ENCODE measurements around the gene ZC3H4. TPM values are rescaled to one million over a fixed set of nuclear protein-coding genes. Genes with fewer than 3 reads are reported as not detected.
A peak's percentile ranks its signal among the peaks of the same experiment; 100 is the strongest.

ZC3H4 gene
- 10 to 100 TPM; 35.3 to 49.1 TPM for total RNA-seq

- DNase-seq (ENCODE audit: low spot score), result peak; percentile 99
- Histone ChIP-seq H3K9me3 (no peaks in the 10 kb centered on the region), H3K36me3 (no peaks in the 10 kb centered on the region), H3K4me1 (replicated peaks) (no peaks in the 10 kb centered on the region), H3K27ac (peak within 1 kb of the TSS; percentile 100), H3K4me3 (peak within 1 kb of the TSS; percentile 79 to 95), H3K27me3 (replicated peaks; ENCODE audit: insufficient read depth) (no peaks in the 10 kb centered on the region)
- WGBS, result under 1% methylated on average over 59 of the region's 59 CpGs
- intact Hi-C loops (cut with DNase I), result no loop called here
- TF ChIP-seq, protein P1, sequence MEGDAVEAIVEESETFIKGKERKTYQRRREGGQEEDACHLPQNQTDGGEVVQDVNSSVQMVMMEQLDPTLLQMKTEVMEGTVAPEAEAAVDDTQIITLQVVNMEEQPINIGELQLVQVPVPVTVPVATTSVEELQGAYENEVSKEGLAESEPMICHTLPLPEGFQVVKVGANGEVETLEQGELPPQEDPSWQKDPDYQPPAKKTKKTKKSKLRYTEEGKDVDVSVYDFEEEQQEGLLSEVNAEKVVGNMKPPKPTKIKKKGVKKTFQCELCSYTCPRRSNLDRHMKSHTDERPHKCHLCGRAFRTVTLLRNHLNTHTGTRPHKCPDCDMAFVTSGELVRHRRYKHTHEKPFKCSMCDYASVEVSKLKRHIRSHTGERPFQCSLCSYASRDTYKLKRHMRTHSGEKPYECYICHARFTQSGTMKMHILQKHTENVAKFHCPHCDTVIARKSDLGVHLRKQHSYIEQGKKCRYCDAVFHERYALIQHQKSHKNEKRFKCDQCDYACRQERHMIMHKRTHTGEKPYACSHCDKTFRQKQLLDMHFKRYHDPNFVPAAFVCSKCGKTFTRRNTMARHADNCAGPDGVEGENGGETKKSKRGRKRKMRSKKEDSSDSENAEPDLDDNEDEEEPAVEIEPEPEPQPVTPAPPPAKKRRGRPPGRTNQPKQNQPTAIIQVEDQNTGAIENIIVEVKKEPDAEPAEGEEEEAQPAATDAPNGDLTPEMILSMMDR (IDR thresholded peaks at IDR 0.05), result peak in 1 of 4 experiments; percentile 1
- TF ChIP-seq POLR2AphosphoS5 (IDR thresholded peaks at IDR 0.05), result peak; percentile 98
- TF ChIP-seq POLR2A (IDR thresholded peaks at IDR 0.05), result peak; percentile 83
Measured at GRCh38 chr19:47112997-47113849, at the start of gene ZC3H4. ZC3H4 (minus strand) TSS chr19:47113776; CDS start chr19:47112584, 1,192 bp downstream.

DNA sequence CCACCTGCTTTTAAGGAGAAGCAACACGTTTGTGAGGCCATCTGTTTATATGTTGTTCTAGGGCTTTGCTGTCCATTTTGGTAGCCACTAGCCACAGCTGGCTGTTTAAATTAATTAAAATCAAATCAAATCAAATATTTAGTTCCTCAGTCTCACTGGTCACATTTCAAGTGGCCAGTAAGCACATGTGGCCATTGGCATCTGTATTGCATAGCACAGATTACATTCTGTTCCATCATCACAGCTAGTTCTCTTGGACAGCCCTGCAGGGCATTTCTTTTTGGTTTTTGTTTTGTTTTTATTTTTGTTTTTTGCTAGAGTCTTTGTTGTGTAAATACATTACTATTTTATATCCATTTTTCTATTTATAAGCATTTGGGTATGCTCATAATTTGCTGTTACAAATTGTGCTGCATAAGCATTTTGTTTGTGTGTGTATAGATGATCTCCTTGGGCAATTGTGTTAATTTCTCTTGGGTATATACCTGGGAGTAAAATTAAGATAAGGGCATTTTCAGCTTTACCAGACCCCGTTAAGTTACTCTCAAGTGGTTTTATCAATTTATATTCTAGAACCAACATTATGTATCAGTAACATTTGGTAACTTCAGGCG is 48.4 kb upstream of the ZC3H4 start:
- WGBS, result 76% methylated on average over 3 of the region's 3 CpGs
- no peak for DNase-seq (ENCODE audit: low spot score)
- Histone ChIP-seq H3K27me3 (replicated peaks; ENCODE audit: insufficient read depth) (no peaks in the 10 kb centered on the region), H3K4me1 (replicated peaks) (peaks cover 11% of the 10 kb centered on the region), H3K4me3 (no peak overlapping the region), H3K27ac (no peak overlapping the region), H3K9me3 (no peaks in the 10 kb centered on the region), H3K36me3 (no peaks in the 10 kb centered on the region)
- TF ChIP-seq, protein P1 (IDR thresholded peaks at IDR 0.05), result no peak
- no peak for TF ChIP-seq POLR2A (IDR thresholded peaks at IDR 0.05)
- no peak for TF ChIP-seq POLR2AphosphoS5 (IDR thresholded peaks at IDR 0.05)
- intact Hi-C loops (cut with DNase I), result no loop called here

DNA sequence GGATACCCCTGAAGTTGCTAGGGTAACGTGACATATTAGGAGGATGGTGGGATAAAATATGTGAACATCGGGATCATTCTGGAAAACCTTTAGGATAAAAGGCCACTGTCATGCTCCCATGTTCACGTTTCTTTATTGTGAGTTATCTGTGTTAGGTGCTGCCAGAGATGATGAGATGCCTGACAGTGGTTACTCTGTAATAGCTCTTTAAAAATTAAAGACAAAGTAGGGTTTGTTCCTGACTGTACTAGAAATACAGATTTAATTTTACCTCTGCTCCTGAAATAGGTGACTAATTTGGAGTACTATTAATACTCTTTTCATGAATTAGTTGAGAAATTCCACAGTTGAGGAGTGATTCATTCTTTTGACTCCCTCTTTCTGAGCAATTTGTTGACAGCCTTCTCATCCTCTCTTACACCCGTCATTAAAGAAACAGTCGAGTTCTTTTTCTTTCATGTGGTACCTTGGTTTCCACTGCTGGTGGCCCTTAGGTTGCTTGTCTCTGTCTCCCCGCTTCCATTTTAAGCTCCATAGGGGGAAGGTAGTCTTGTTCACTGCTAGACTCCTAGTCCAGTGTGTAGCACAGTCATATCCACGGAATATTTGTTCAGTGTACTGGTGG is 45.4 kb upstream of the ZC3H4 start:
- peak overlapping the region; percentile 64 to 74 for H3K27ac ChIP-seq
- intact Hi-C loops (cut with DNase I), result no loop called here
- H3K4me1 ChIP-seq (replicated peaks), result peaks cover 13% of the 10 kb centered on the region
- H3K36me3 ChIP-seq, result no peaks in the 10 kb centered on the region
- WGBS, result 70% methylated on average over 7 of the region's 7 CpGs
- H3K4me3 ChIP-seq, result no peak overlapping the region
- H3K27me3 ChIP-seq (replicated peaks; ENCODE audit: insufficient read depth), result no peaks in the 10 kb centered on the region
- H3K9me3 ChIP-seq, result no peaks in the 10 kb centered on the region
- TF ChIP-seq, protein P1 (IDR thresholded peaks at IDR 0.05), result no peak
- TF ChIP-seq POLR2AphosphoS5 (IDR thresholded peaks at IDR 0.05) (no peak), POLR2A (IDR thresholded peaks at IDR 0.05) (no peak)
- DNase-seq (ENCODE audit: low spot score), result no peak

DNA sequence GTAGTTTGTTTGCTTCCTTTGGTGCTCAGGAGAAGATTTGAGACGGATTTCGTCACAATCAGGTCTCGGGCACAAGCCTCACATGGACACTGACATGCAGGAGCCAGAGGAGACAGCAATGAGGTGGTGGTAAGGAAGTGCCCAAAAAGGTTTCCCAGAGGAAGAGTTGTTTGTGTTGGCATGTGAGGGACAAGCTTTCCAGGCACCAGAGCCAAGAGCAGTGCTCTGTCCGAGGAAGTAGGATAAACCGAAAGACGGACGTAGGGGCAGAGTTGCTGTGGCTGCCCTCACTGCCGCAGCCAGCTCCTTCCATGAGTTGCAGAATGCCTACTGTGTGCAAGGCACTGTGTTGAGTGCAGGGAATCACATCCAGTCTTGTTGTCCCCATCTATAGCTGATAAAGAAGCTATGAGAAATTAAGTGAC is 44.8 kb upstream of the ZC3H4 start:
- Histone ChIP-seq H3K4me3 (no peak overlapping the region), H3K36me3 (no peaks in the 10 kb centered on the region), H3K9me3 (no peaks in the 10 kb centered on the region), H3K4me1 (replicated peaks) (peaks cover 13% of the 10 kb centered on the region), H3K27me3 (replicated peaks; ENCODE audit: insufficient read depth) (no peaks in the 10 kb centered on the region), H3K27ac (peak overlapping the region; percentile 64 to 74)
- 39% methylated on average over 8 of the region's 8 CpGs for WGBS
- intact Hi-C loops (cut with DNase I), result no loop called here
- TF ChIP-seq POLR2AphosphoS5 (IDR thresholded peaks at IDR 0.05) (no peak), POLR2A (IDR thresholded peaks at IDR 0.05) (no peak)
- TF ChIP-seq, protein P1 (IDR thresholded peaks at IDR 0.05), result no peak
- no peak for DNase-seq (ENCODE audit: low spot score)
